GM19395 (cell line): Measurements from ENCODE around the gene ATP8A2.
A peak's percentile ranks its signal among the peaks of the same experiment; 100 is the strongest.

Experiments used
- ATAC-seq: cut with Tn5 transposase; IDR thresholded peaks from one replicate; pipeline ENCODE4 v1.9.1; 2021; ENCODE audit warnings: mild to moderate bottlenecking, moderate library complexity; ENCODE audit not compliant: unreplicated experiment

The ATP8A2 gene

DNA sequence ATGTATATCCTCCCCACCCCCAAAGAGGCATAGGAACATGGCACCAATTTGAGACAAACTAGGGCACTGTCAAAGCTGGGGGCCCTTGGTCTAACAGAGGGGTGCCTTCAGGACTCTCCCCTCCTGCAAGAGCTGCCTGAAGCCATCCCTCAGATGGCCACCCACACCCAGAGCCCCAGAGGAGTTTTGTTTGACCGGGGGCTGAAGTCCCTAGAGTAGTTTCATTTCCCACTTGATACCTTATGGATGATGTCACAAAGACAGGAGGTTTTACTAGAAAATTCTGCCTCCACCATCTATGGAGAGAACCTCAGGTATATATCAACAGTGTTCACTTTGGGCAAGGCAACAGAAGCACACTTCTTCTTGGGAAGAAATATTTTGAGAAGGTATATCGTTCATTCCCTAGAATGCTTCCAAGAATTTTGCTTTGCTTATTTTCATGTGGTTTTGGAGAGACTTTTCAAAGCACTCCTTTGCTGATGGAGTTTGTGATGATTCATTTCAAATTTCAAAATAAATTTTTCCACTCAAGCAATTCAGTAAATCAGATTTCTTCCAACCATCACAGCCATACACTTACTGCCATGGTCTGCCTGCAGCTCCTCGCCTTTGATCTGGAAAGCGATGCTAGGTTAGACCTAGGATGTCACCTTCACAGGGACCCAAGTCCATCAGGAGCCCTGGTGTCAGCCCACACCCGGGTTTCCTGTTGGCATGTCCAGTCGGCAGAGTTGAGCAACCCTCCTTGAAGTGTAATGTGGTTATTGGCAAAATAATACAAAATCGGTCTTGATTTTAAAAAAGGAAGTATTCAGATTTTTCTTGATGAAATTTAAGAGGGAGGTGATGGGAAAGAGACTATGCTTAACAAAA, 473.0 kb downstream of the ATP8A2 start:
- ATAC-seq: no peak

GRCh38 chr13:25846222-25846984, 474.6 kb downstream of the ATP8A2 start:
- ATAC-seq: no peak

GRCh38 chr13:25847145-25847544, 475.4 kb downstream of the ATP8A2 start:
- peak; percentile 84 for ATAC-seq

DNA sequence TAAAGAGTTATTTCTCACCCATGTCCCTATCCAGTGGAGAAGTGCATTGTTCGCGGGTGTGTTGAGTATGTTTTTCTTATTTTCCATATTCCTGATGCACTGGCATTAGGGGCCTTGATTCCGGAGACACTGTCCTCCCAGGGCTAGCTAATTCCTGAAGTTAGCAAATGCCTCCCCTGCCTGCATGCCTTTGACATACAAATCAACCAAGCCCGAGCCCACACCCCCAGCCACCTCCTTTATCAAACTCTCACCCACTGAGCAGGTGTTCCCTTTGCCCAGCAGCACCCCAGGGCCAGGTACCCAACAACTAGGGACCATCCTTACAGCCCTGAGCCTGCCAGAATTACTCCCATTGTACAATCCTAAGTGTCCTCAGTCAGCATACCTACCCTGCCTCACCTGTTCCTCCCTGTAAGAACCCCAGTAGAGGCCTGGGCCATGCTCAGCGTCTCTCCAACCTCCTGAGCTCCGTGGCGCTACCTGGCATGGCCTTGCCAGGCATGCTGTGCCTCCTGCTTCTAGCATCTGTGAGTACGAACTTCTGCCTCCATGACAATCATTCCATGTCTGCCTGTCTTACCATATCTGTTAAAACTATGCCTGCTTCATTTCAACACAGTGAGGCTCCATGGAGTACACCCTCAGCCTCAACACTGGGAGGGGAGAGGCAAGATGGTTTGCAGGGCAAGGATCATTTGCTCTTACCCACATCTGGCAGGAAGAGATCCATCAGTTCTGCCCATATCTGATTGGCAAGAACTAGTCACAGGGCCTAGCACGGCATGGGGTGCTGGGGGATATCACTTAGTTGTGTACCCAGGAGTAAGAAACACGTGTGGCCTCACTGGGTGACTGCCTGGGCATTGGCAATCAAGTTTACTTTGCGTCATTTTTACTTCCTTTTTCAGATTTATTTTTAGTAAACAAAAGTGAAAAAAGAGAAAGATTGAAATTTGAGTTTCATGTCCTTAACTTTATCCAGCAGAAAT, 476.2 kb downstream of the ATP8A2 start:
- no peak for ATAC-seq

GRCh38 chr13:25848812-25849745, 477.3 kb downstream of the ATP8A2 start:
- no peak for ATAC-seq

- no peak for ATAC-seq
Measured at GRCh38 chr13:25857830-25858229, 486.1 kb downstream of the ATP8A2 start.

- no peak for ATAC-seq
Measured at GRCh38 chr13:25859528-25859927, 487.8 kb downstream of the ATP8A2 start.

GRCh38 chr13:25860265-25860664, 488.5 kb downstream of the ATP8A2 start:
- ATAC-seq: no peak

DNA sequence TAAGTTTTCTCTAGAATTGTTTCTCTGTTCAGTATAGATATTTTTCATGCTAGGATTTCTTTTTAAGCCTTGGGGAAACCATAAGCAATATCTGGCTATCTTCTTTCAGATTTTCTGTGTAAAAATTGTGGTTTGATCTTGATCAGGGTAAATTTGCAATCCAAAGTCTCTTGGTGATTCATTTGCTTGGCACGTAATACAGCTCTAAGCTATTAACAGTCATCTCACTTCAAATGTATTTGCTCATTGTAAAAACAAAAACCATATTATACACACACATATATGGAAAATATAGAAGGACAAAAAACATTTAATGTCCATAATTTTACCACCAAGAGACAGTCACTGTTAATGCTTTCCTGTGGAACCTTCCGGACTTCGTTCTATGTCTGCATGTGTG, 489.1 kb downstream of the ATP8A2 start:
- ATAC-seq: no peak

DNA sequence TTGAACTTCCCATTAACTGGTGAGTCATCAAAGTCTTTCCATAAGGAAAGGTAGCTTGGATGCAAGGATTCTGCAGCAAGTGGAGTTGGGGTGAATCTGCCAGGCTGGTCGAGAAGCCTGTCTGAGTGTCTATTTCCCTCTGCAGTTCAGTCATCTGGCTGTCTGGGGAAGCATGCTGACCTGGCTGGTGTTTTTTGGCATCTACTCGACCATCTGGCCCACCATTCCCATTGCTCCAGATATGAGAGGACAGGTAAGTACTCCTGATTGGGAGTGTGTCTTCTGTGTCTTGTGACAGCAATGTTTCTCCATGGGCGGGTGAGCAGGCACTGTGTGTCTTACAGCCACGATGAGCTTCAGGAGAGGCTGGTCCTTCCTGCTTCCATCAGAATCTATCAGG, 490.4 kb downstream of the ATP8A2 start:
- no peak for ATAC-seq

DNA sequence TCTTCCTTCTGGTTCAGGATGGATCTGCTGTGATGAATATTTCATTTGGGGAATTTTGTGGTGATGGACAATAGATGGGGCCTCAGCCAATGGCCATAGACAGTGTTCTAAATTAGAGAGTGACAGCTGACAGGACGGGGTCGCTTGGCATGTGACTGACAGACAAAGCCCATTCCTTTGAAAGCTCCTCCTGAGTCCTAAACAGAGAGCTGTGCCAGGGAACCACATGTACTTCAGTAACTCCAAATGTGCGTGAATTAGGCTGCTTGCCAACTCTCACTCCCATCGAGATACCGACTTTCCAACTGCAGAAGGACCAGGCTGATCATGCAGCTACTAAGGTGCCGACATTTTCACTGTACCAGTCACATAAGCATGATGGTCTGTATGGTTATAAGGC, 492.3 kb downstream of the ATP8A2 start:
- no peak for ATAC-seq

DNA sequence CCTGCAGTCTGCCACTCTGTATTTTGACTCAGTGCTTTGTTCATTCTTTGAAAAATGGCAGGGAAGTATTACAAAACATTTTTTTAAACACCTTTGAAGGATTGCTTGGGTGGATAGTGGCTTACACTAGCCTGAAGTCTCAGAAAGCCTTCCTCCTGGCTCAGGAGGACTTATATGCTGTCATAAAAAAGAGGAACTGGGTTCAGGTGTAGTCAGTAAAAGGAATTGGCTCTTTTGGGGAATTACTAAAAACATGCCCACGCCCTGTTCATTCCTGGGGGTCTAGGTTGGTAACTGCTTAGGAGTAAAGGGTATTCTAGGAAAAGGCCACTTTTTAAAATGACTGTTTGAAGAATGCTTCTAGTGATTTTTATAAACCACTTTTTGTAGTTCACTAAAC, 493.2 kb downstream of the ATP8A2 start:
- ATAC-seq: no peak

- no peak for ATAC-seq
Measured at GRCh38 chr13:25865391-25865790, 493.6 kb downstream of the ATP8A2 start.

DNA sequence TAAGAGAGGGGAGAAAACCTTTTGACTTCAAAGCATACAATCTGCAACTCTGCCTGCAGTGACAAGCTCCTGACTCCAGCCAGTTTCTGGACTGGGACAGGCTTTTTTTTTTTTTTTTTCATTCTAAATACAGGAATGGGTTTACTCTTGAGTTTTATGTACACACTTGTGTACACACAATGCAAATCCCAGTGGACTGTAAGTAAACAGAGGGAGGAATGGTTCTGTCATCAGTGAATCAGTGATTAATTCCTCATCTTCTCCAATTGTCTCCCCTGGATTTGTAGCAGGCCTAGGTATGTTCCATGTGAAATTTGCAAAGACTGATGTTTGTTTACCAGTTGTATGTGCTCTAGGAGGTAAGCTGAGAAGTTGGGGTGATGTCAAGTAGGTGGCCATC, 495.3 kb downstream of the ATP8A2 start:
- ATAC-seq: no peak

DNA sequence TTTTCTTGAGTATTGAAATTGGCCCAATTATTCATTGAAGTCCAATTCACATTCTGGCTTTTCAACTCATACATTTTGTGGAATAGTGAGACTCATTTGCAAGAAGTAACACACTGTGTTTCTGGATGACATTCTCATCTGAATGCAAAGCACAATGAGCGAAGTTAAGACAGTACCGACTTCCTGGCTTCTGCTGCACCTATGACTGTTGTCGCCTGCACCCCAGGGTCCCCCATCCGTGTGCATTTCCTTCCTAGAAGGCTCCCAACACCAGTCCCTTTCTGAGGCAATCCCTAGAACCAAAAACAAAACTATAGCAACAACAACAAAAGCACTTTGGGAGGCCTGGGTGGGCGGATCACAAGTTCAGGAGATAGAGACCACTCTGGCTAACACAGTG, 496.7 kb downstream of the ATP8A2 start:
- no peak for ATAC-seq

GRCh38 chr13:25869941-25870340, 498.2 kb downstream of the ATP8A2 start:
- ATAC-seq: no peak

DNA sequence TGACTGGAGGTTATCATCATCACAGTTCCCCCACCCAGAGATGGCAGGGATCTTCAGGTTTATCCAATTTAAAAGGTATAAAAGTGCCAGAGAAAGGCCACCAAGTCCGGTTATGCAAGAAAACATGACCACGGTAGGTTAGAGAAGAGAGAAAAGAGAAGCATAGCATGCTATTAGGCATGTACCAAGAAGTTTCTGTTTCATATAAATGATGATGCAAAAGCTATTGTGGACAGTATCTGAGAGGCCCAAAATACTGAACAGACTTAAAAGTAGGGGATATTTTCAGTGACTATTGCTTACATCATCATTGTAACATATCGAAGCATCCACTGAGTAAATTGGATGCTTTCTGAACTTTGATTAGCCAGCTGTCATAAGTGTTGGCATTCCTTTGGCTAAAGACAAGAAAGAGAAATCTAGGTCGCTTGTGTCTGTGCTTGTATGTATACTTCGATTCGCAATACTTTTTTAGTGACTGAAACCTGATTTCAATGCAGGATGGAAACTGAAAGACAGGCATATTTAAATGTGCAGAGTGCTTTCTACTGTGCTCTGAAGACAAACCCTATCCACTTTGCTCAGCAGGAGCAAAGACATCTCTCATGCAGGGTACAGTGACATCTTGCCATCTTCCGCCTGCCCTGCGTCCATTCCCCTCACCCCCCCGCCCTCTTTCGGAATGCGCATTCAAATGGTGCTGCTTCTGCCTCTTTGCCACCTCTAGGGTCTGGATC, 499.8 kb downstream of the ATP8A2 start:
- no peak for ATAC-seq

- ATAC-seq: no peak
Measured at GRCh38 chr13:25872481-25873241, 500.9 kb downstream of the ATP8A2 start.

DNA sequence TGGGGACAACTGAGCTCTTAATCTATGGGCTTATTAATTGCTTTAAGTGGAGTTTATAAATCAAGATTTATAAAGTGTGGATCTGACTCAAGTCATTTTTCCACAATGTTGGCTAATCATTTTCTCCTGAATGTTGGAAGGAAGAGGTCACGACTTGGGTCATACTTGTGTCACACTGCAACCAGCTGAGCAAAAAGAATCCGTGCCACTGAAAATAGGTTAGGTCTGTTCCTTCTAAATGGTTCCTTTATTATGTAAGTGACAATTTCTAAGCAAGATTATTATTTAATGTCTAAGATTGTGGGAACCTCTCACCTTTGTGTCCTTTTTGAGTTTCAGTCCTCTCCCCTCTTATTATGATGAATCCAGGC, 501.5 kb downstream of the ATP8A2 start:
- no peak for ATAC-seq
